Osteoblast (primary cell): ENCODE results near the gene TXNRD3. TPM values are rescaled to one million over a fixed set of nuclear protein-coding genes. Genes with fewer than 3 reads are reported as not detected.

Source experiments
- DNase-seq: peaks from one replicate; pipeline ENCODE4 v3.0.0; 2011; ENCODE audit warnings: low spot score, mixed read lengths; ENCODE audit not compliant: insufficient read length; ENCODE audit errors: missing footprints
- H2AFZ ChIP-seq: 2 replicates; pipeline ENCODE4 v1.6.0; 2011; ENCODE audit warnings: mild to moderate bottlenecking, low read length
- H3K27ac ChIP-seq: 2 replicates; pipeline ENCODE4 v1.5.1; 2011; ENCODE audit warnings: mild to moderate bottlenecking, low read depth, low read length, moderate library complexity
- H3K27me3 ChIP-seq: 2 replicates; pipeline ENCODE4 v1.6.0; 2012; ENCODE audit warnings: mild to moderate bottlenecking, control low read depth, inconsistent platforms, low read length, moderate library complexity; ENCODE audit not compliant: insufficient read depth
- H3K36me3 ChIP-seq: 2 replicates; pipeline ENCODE4 v1.5.1; 2011; ENCODE audit warnings: mild to moderate bottlenecking, low read length, control low read depth, moderate library complexity; ENCODE audit not compliant: insufficient read depth
- H3K4me1 ChIP-seq: 2 replicates; pipeline ENCODE4 v1.5.1; 2011; ENCODE audit warnings: mild to moderate bottlenecking, low read length, control low read depth, moderate library complexity; ENCODE audit not compliant: insufficient read depth
- H3K4me2 ChIP-seq: 2 replicates; pipeline ENCODE4 v1.6.0; 2011; ENCODE audit warnings: mild to moderate bottlenecking, low read length; ENCODE audit not compliant: insufficient read depth
- H3K4me3 ChIP-seq: fragments of 200-600 bp; sonication (generic); 3 replicates; pipeline ENCODE4 v1.5.1; 2012; ENCODE audit warnings: mild to moderate bottlenecking, low read length, inconsistent platforms; ENCODE audit not compliant: insufficient read depth
- H3K79me2 ChIP-seq: 2 replicates; pipeline ENCODE4 v1.6.0; 2012; ENCODE audit warnings: mild to moderate bottlenecking, low read length, control low read depth, inconsistent platforms; ENCODE audit not compliant: insufficient read depth
- H3K9me3 ChIP-seq: 2 replicates; pipeline ENCODE4 v1.5.1; 2011; ENCODE audit warnings: low read depth, low read length, control low read depth
- H4K20me1 ChIP-seq: 2 replicates; pipeline ENCODE4 v1.6.0; 2012; ENCODE audit warnings: mild to moderate bottlenecking, low read length, control low read depth; ENCODE audit not compliant: insufficient read depth
- CTCF ChIP-seq: IDR thresholded peaks from 2 replicates; pipeline ENCODE4 v1.5.1; 2011; ENCODE audit warnings: mild to moderate bottlenecking, low read depth, low read length, moderate library complexity; ENCODE audit errors: extremely low read depth
- total RNA-seq: library from RNA; depleted of rRNA; stranded (reverse); fragments of >200 nt; gene quantifications from 2 replicates; pipeline ENCODE4 v1.2.3, GENCODE V29; 2012

TXNRD3 gene
- total RNA-seq, 1 donor, result 18.1 TPM

DNA sequence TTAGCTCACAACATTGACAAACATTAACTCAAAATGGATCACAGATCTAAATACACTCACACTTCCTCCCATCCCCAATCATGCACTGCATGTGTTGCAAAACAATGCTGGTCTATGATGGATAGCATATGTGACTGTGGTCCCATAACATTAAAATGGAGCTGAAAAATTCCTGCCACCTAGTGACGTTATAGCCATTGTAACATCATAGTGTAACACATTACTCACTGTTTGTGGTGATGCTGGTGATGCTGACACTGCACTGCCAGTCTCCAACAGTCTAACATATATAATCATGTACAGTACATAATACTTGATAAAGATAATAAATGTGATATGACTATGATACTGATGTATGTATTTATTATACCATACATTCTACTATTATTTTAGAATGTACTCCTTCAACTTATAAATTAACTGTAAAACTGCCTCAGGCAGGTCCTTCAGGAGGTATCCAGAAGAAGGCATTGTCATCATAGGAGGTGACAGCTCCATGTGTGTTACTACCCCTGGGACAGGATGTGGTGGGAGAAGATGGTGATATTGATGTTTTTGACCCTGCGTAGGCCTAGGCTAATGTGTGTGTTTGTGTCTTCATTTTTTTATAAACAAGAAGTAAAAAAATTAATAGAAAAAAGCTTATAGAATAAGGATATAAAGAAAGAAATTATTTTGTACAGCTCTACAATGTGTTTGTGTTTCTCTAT is 41.3 kb downstream of the TXNRD3 start:
- Histone ChIP-seq H3K27ac (no peak overlapping the region), H3K36me3 (peaks cover 4% of the 10 kb centered on the region), H3K79me2 (no peaks in the 10 kb centered on the region), H3K4me3 (no peak overlapping the region), H3K9me3 (peaks cover 6% of the 10 kb centered on the region), H2AFZ (no peak overlapping the region), H3K27me3 (no peaks in the 10 kb centered on the region), H3K4me2 (no peak overlapping the region), H3K4me1 (peaks cover 7% of the 10 kb centered on the region), H4K20me1 (no peaks in the 10 kb centered on the region)
- no peak for DNase-seq
- no peak for TF ChIP-seq CTCF

- H3K27ac ChIP-seq, result no peak overlapping the region
- H4K20me1 ChIP-seq, result no peaks in the 10 kb centered on the region
- no peak for TF ChIP-seq CTCF
- no peak for DNase-seq
- no peak overlapping the region for H2AFZ ChIP-seq
- H3K4me1 ChIP-seq, result peaks cover 4% of the 10 kb centered on the region
- no peak overlapping the region for H3K4me3 ChIP-seq
- no peak overlapping the region for H3K4me2 ChIP-seq
- peaks cover 6% of the 10 kb centered on the region for H3K9me3 ChIP-seq
- H3K27me3 ChIP-seq, result no peaks in the 10 kb centered on the region
- peaks cover 4% of the 10 kb centered on the region for H3K36me3 ChIP-seq
- H3K79me2 ChIP-seq, result no peaks in the 10 kb centered on the region
These were observed 42.3 kb downstream of the TXNRD3 start for GRCh38 chr3:126612479-126613205.

DNA sequence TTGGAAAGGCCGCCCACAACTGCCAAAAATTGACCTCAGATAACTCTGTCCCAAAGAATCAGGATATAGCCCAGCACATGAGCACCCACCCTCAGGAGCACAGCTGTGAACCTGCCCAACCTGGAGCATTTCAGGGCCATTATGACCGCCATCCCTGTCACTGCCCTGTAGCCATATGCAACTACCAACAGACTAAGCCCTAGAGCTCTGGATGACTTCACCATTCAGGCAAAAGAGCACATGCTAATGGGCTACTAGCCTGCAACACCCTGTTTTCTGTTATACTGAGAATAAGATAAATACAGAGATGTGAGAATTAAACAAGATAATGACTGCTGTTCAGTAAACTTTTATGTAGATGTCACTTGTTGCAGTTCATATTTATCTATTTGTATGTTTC is 45.0 kb downstream of the TXNRD3 start:
- Histone ChIP-seq H3K4me2 (no peak overlapping the region), H3K36me3 (no peaks in the 10 kb centered on the region), H3K27me3 (no peaks in the 10 kb centered on the region), H2AFZ (no peak overlapping the region), H3K79me2 (no peaks in the 10 kb centered on the region), H3K4me1 (peaks cover 10% of the 10 kb centered on the region), H3K9me3 (no peaks in the 10 kb centered on the region), H4K20me1 (no peaks in the 10 kb centered on the region), H3K27ac (no peak overlapping the region), H3K4me3 (no peak overlapping the region)
- TF ChIP-seq CTCF, result no peak
- DNase-seq, result no peak

DNA sequence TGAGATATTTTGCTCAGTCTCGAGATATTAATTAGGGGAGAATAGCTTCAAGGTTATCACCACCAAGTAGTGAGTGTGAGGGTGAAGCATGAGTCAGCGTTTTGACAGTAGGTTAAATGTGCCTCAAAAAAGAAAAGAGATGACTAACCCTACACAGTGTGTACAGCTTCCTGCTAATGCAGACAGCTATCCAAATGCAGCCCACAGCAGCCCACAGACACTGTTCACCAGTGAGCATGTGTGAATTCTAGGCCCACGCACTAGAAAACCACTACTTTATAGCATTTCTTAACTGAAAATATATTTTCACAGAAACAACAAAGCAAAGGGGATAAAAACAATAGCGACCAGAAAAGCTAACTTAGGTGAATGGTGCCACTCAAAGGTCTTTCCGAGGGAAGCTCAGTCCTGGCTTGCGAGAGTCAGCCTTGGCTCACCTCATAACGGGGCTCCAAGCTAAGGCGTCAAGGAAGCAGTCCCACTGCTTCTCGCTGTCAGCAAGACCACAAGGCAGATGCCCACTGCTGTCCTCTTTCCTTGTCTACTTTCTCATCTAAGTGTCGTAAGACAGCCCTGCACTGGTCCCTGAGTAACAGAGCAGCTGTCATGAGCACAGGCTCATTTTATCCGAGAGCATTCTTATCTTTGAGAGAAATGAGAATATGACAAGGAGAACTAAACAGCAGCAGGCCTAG is 47.6 kb downstream of the TXNRD3 start:
- no peak for TF ChIP-seq CTCF
- H3K4me3 ChIP-seq, result no peak overlapping the region
- no peaks in the 10 kb centered on the region for H3K9me3 ChIP-seq
- H3K79me2 ChIP-seq, result no peaks in the 10 kb centered on the region
- no peaks in the 10 kb centered on the region for H3K36me3 ChIP-seq
- no peaks in the 10 kb centered on the region for H4K20me1 ChIP-seq
- peaks cover 14% of the 10 kb centered on the region for H3K4me1 ChIP-seq
- H2AFZ ChIP-seq, result no peak overlapping the region
- DNase-seq, result peak; percentile 74
- H3K27me3 ChIP-seq, result no peaks in the 10 kb centered on the region
- H3K4me2 ChIP-seq, result no peak overlapping the region
- no peak overlapping the region for H3K27ac ChIP-seq
